Keratinocyte (primary cell): ENCODE results near the gene SPTBN1. TPM values are rescaled to one million over a fixed set of nuclear protein-coding genes. Genes with fewer than 3 reads are reported as not detected.

Experiments
- DNase-seq: peaks from one replicate; pipeline ENCODE4 v3.0.0-alpha.2; 2011; ENCODE audit warnings: low read depth, missing footprints, low spot score
- FAIRE-seq: peaks from 2 replicates; lab custom pipeline; 2011; peaks lifted over from hg19 to GRCh38; lab: Jason Lieb, UNC
- H2AFZ ChIP-seq: 2 replicates; pipeline ENCODE4 v1.6.0; 2012; ENCODE audit warnings: low read length, control low read depth, inconsistent platforms; ENCODE audit not compliant: control insufficient read depth
- H3K27ac ChIP-seq: 2 replicates; pipeline ENCODE4 v1.5.1; 2011; ENCODE audit warnings: low read length; ENCODE audit not compliant: control insufficient read depth, insufficient read depth
- H3K27me3 ChIP-seq: 3 replicates; pipeline ENCODE4 v1.6.0; 2011; ENCODE audit warnings: low read length; ENCODE audit not compliant: control insufficient read depth, insufficient read depth; ENCODE audit errors: extremely low read depth
- H3K36me3 ChIP-seq, 2 experiments: 2 replicates in 1 of 2; 3 replicates in 1 of 2; pipeline ENCODE4 v1.5.1; 2011; ENCODE audit warnings: low read length in 2 of 2, mild to moderate bottlenecking in 1 of 2; ENCODE audit not compliant: control insufficient read depth in 2 of 2, insufficient read depth in 2 of 2; ENCODE audit errors: extremely low read depth in 1 of 2
- H3K4me1 ChIP-seq: 3 replicates; pipeline ENCODE4 v1.5.1; 2011; ENCODE audit warnings: low read length; ENCODE audit not compliant: control insufficient read depth, insufficient read depth; ENCODE audit errors: extremely low read depth
- H3K4me2 ChIP-seq: 3 replicates; pipeline ENCODE4 v1.6.0; 2011; ENCODE audit warnings: low read depth, low read length; ENCODE audit not compliant: control insufficient read depth, insufficient read depth; ENCODE audit errors: extremely low read depth
- H3K4me3 ChIP-seq, 3 experiments: fragments of 200-600 bp in 1 of 3; sonication (generic) in 1 of 3; 2 replicates in 2 of 3; 3 replicates in 1 of 3; pipeline ENCODE4 v1.5.1; 2011 to 2016; ENCODE audit warnings: low read length in 3 of 3, mild to moderate bottlenecking in 3 of 3, control low read depth in 2 of 3, inconsistent platforms in 1 of 3, low read depth in 1 of 3, mixed read lengths in 1 of 3, mixed run types in 1 of 3, moderate library complexity in 1 of 3; ENCODE audit not compliant: control insufficient read depth in 2 of 3, insufficient read depth in 2 of 3; ENCODE audit errors: extremely low read depth in 1 of 3
- H3K79me2 ChIP-seq: 2 replicates; pipeline ENCODE4 v1.6.0; 2012; ENCODE audit warnings: low read length; ENCODE audit not compliant: control insufficient read depth, insufficient read depth
- H3K9ac ChIP-seq: 3 replicates; pipeline ENCODE4 v1.6.0; 2011; ENCODE audit warnings: low read length; ENCODE audit not compliant: control insufficient read depth, insufficient read depth; ENCODE audit errors: extremely low read depth
- H3K9me1 ChIP-seq: 3 replicates; pipeline ENCODE4 v1.6.0; 2011; ENCODE audit warnings: low read length; ENCODE audit not compliant: control insufficient read depth, insufficient read depth; ENCODE audit errors: extremely low read depth
- H3K9me3 ChIP-seq: 2 replicates; pipeline ENCODE4 v1.5.1; 2012; ENCODE audit warnings: low read depth, low read length; ENCODE audit not compliant: control insufficient read depth
- H4K20me1 ChIP-seq: 3 replicates; pipeline ENCODE4 v1.6.0; 2011; ENCODE audit warnings: low read length; ENCODE audit not compliant: control insufficient read depth, insufficient read depth; ENCODE audit errors: extremely low read depth
- EZH2 ChIP-seq: IDR thresholded peaks from one replicate; pipeline ENCODE4 v1.6.1; 2012; ENCODE audit warnings: inconsistent platforms, mild to moderate bottlenecking, low read length, moderate library complexity
- dilution Hi-C: fragments of 300-500 bp; cut with MboI; formaldehyde crosslinking; loops from one replicate; pipeline ENCODE4 v1.7.0; 2020; ENCODE audit warnings: low sequenced_read_pairs; ENCODE audit not compliant: extremely low pct_ligation_motif_present
- polyA plus RNA-seq, 5 experiments: library from polyadenylated mRNA; depleted of rRNA in 3 of 5; stranded (reverse) in 3 of 5; stranded (forward) in 1 of 5; unstranded in 1 of 5; fragments of >200 nt; gene quantifications; 1 replicate in 1 of 5; 2 replicates in 3 of 5; 3 replicates in 1 of 5; pipeline versions ENCODE4 v1.2.1 to v1.2.3, GENCODE V29; 2011 to 2012; ENCODE audit warnings: missing spikeins in 2 of 5, low read depth in 1 of 5, low replicate concordance in 1 of 5
- TF ChIP-seq, protein P1 (sequence below), 3 experiments: IDR thresholded peaks in 1 of 3; conservative IDR thresholded peaks in 1 of 3; optimal IDR thresholded peaks in 1 of 3; 2 replicates in 2 of 3; 3 replicates in 1 of 3; pipeline versions ENCODE3 to v1.5.1; 2011; ENCODE audit warnings: low read length in 3 of 3, mild to moderate bottlenecking in 3 of 3, moderate library complexity in 2 of 3, control low read depth in 1 of 3, inconsistent platforms in 1 of 3; ENCODE audit not compliant: insufficient read depth in 2 of 3; ENCODE audit errors: extremely low read depth in 1 of 3

SPTBN1 gene
- polyA plus RNA-seq, 1 donor (not counting 4 experiments of a cell fraction or from before 2014, with no cell fraction given) = 40.0 TPM

- Histone ChIP-seq H3K4me3 (no peak overlapping the region), H3K27me3 (no peaks in the 10 kb centered on the region), H2AFZ (no peak overlapping the region), H4K20me1 (no peaks in the 10 kb centered on the region), H3K9me3 (no peaks in the 10 kb centered on the region), H3K9ac (no peak overlapping the region), H3K36me3 (no peaks in the 10 kb centered on the region), H3K79me2 (no peaks in the 10 kb centered on the region), H3K4me1 (no peaks in the 10 kb centered on the region), H3K9me1 (no peaks in the 10 kb centered on the region), H3K4me2 (no peak overlapping the region), H3K27ac (no peak overlapping the region)
- no peak for FAIRE-seq
- DNase-seq = no peak
- no peak for TF ChIP-seq EZH2
- TF ChIP-seq, protein P1, sequence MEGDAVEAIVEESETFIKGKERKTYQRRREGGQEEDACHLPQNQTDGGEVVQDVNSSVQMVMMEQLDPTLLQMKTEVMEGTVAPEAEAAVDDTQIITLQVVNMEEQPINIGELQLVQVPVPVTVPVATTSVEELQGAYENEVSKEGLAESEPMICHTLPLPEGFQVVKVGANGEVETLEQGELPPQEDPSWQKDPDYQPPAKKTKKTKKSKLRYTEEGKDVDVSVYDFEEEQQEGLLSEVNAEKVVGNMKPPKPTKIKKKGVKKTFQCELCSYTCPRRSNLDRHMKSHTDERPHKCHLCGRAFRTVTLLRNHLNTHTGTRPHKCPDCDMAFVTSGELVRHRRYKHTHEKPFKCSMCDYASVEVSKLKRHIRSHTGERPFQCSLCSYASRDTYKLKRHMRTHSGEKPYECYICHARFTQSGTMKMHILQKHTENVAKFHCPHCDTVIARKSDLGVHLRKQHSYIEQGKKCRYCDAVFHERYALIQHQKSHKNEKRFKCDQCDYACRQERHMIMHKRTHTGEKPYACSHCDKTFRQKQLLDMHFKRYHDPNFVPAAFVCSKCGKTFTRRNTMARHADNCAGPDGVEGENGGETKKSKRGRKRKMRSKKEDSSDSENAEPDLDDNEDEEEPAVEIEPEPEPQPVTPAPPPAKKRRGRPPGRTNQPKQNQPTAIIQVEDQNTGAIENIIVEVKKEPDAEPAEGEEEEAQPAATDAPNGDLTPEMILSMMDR (optimal IDR thresholded peaks at IDR 0.05 in 1 of 3, IDR thresholded peaks at IDR 0.05 in 1 of 3, conservative IDR thresholded peaks at IDR 0.05 in 1 of 3; ENCODE audit: extremely low read depth in 1 of 3, insufficient read depth in 2 of 3, low read length in 3 of 3) = no peak
- dilution Hi-C loops = no loop called here
Observed at GRCh38 chr2:54512183-54512582, 56.1 kb downstream of the SPTBN1 start.

DNA sequence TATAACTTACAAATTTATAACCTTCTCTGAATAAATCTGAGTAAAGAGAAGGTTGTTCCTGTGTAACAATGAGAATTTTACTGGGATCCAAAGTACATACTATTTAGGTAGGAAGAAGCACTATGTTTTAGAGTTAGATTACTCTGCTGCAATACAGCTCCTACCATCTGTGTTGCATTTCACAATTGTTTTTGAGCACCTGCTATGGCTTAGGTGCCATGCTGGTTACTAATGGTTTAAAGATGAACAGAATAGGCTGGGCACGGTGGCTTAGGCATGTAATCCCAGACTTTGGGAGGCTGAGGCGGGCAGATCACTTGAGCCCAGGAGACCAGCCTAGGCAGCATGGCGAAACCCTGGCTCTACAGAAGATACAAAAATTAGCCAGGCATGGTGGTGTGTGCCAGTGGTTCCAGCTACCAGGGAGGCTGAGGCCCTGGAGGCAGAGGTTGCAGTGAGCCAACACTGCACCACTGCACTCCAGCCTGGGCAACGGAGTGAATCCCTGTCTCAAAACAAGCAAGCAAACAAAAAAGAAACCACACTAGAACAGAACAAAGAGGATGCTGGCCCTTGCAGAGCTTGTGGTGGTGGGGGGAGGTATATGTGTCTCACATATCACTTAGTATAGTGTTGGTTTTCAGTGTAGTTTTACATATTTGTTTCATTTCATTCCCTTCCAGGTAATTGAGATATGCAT lies 56.7 kb downstream of the SPTBN1 start:
- H3K9me3 ChIP-seq = no peaks in the 10 kb centered on the region
- H3K36me3 ChIP-seq = no peaks in the 10 kb centered on the region
- no peaks in the 10 kb centered on the region for H3K79me2 ChIP-seq
- FAIRE-seq (no peak), DNase-seq (no peak)
- no peaks in the 10 kb centered on the region for H4K20me1 ChIP-seq
- H2AFZ ChIP-seq = no peak overlapping the region
- no peak overlapping the region for H3K9ac ChIP-seq
- dilution Hi-C loops = no loop called here
- H3K9me1 ChIP-seq = no peaks in the 10 kb centered on the region
- TF ChIP-seq, protein P1 (optimal IDR thresholded peaks at IDR 0.05 in 1 of 3, IDR thresholded peaks at IDR 0.05 in 1 of 3, conservative IDR thresholded peaks at IDR 0.05 in 1 of 3; ENCODE audit: extremely low read depth in 1 of 3, insufficient read depth in 2 of 3, low read length in 3 of 3) = no peak
- no peak for TF ChIP-seq EZH2
- H3K4me1 ChIP-seq = no peaks in the 10 kb centered on the region
- H3K4me2 ChIP-seq = no peak overlapping the region
- H3K27ac ChIP-seq = no peak overlapping the region
- no peak overlapping the region for H3K4me3 ChIP-seq
- no peaks in the 10 kb centered on the region for H3K27me3 ChIP-seq
